Right lobe of liver (tissue), 4 donors: ENCODE results near the gene GRID2IP.

Experiments
- CTCF ChIP-seq, 4 donors: fragments of 200-600 bp in 3 of 4; fragments of 450-650 bp in 1 of 4; IDR thresholded peaks; one replicate each; pipeline versions ENCODE4 v1.5.1 to v1.8.0; 2016 to 2022; ENCODE audit warnings: antibody characterized with exemption in 4 of 4, mild to moderate bottlenecking in 2 of 4
- POLR2A ChIP-seq: fragments of 450-650 bp; IDR thresholded peaks from one replicate; pipeline ENCODE4 v1.6.1; 2017; ENCODE audit warnings: antibody characterized with exemption, mild to moderate bottlenecking
- donor health status: DM: no; HTN: no; CAD: no.
- donor health status: DM: no; HTN: no; CAD: no.
- donor health status: DM: no; HTN: yes; CAD: no.

- TF ChIP-seq POLR2A (no peak), CTCF (IDR thresholded peaks at IDR 0.05) (no peak)
These were observed 73.1 kb downstream of the GRID2IP start for GRCh38 chr7:6478186-6478585.
